Retinal pigment epithelial cell (primary cell): ENCODE measurements around the gene ADCY3.
A peak's percentile ranks its signal among the peaks of the same experiment; 100 is the strongest.

Source experiments
- DNase-seq: peaks from one replicate; pipeline ENCODE4 v3.0.0-alpha.2; 2010; ENCODE audit warnings: low read depth
- H3K4me3 ChIP-seq: 2 replicates; pipeline ENCODE4 v1.5.1; 2011; ENCODE audit warnings: mild to moderate bottlenecking, low read length, control low read depth, moderate library complexity
- TF ChIP-seq, protein P1 (sequence below): conservative IDR thresholded peaks from 2 replicates; pipeline ENCODE4 v1.5.1; 2011; ENCODE audit warnings: low read depth, low read length, control low read depth, inconsistent platforms

Gene ADCY3

DNA sequence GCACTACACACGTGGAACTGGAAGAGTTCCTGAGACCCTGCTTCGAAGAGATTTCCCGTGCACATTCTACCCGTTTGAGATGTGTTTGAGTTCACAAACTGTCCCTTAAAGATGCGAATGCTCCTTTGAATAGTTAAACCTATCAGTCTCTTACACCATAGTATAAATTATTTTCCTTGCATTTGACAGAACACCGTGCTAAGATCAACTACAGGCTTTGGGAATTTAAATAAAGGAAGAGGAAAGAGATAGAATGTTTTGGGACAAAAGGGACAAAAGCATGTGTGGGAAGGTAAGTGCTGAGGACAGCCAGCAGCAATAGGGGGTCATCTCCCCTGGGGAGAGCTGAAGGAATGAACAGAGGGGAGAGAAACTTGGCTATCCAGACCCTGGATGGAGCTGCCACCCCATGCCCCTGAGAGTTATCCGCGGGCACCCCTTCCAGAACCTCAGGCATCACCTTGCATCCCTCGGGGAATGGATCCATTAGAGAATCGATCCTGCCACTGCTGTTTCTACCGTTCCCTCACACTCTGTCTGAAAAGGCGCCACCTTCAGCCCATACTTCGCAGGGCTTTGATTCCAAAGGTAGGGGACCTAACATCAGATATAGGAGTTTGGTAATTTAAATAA is 888 bp upstream of the ADCY3 start:
- TF ChIP-seq, protein P1, sequence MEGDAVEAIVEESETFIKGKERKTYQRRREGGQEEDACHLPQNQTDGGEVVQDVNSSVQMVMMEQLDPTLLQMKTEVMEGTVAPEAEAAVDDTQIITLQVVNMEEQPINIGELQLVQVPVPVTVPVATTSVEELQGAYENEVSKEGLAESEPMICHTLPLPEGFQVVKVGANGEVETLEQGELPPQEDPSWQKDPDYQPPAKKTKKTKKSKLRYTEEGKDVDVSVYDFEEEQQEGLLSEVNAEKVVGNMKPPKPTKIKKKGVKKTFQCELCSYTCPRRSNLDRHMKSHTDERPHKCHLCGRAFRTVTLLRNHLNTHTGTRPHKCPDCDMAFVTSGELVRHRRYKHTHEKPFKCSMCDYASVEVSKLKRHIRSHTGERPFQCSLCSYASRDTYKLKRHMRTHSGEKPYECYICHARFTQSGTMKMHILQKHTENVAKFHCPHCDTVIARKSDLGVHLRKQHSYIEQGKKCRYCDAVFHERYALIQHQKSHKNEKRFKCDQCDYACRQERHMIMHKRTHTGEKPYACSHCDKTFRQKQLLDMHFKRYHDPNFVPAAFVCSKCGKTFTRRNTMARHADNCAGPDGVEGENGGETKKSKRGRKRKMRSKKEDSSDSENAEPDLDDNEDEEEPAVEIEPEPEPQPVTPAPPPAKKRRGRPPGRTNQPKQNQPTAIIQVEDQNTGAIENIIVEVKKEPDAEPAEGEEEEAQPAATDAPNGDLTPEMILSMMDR = peak; percentile 46
- peak overlapping the region; percentile 30 for H3K4me3 ChIP-seq
- no peak for DNase-seq

DNA sequence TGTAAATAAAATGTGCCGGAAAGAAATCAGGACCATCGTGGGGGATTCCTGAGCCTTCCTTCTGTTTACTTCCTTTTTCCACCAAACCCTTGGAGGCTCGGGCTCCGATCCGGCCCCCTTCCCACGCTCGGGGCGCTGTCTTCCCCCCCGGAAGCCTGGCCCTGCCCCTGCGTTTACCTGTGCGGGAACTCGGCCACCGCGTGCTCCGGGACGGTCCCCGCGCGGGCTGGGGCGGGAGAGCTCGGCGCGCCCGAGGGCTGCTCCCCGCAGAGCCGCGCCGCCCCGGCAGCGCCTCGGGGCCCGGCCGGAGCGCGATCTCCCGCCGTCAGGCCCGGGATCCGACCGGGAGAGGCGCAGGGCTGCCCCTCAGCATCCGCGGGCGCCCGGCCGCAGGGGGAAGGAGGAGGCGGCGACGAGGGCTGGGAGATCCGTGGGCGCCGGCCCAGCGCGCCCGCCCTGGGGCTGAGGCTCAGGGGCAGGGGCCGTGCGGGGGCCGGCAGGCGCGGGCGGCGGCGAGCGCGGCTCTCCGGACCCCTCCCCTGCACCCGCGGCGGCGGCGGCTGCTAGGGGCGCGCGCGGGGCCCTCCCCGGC is 435 bp downstream of the ADCY3 start:
- peak overlapping the region; percentile 45 for H3K4me3 ChIP-seq
- no peak for DNase-seq
- TF ChIP-seq, protein P1 = no peak

DNA sequence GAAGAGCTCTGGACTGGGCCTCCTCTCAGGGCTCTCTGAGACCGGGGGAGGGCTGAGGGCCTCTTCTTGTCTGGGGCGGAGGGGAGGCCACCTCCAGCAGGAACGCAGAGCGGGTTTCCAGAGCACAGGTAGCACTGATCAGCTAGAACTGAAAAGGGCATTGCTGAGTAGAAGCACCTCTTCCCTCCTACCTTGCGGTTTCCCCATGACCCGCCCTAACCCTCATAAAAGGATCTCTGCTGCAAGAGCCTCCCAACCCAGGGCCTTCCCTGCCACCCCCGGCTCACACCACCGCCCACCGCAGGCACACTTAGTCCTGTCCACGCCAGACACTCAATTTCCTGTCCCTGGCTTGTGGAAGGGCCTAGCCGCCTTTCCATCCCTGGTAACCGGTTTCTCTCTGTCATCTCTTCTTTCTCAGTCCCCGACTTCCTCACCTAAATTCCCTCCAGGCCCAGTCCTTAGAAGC is 966 bp downstream of the ADCY3 start:
- TF ChIP-seq, protein P1 = no peak
- no peak for DNase-seq
- peak overlapping the region; percentile 45 for H3K4me3 ChIP-seq

DNA sequence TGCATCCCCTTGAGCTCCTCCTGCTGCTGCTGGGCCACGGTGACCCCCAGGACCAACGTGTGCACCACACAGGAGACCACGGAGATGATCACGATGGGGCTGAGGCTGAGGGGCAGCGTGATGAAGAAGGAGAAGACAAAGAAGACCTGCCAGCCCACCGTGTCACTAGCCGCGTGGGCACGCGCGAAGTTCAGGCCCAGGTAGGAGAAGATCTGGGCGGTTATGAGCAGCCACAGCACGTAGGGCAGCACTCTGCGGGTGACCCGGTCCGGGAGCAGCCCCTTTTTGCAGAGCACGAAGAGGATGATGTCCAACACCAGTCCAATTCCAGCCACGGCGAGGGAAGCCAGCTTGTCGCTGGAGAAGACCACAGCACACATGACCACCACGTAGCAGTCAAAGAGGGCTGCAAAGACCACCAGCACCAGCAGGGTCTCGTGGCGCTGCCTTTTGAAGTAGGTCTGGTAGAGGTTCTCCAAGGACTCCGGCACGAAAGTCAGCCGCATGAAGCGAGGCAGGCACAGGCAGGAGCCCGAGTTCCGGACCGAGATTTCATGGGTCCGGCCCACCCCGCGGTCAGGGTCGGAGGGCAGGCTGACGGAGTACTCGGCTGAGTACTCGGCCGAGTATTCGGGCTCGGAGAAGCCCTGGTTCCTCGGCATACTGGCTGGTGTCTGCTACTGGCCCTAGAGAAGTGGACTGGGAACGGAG is 1.6 kb downstream of the ADCY3 start:
- H3K4me3 ChIP-seq = no peak overlapping the region
- DNase-seq = no peak
- TF ChIP-seq, protein P1 = no peak

DNA sequence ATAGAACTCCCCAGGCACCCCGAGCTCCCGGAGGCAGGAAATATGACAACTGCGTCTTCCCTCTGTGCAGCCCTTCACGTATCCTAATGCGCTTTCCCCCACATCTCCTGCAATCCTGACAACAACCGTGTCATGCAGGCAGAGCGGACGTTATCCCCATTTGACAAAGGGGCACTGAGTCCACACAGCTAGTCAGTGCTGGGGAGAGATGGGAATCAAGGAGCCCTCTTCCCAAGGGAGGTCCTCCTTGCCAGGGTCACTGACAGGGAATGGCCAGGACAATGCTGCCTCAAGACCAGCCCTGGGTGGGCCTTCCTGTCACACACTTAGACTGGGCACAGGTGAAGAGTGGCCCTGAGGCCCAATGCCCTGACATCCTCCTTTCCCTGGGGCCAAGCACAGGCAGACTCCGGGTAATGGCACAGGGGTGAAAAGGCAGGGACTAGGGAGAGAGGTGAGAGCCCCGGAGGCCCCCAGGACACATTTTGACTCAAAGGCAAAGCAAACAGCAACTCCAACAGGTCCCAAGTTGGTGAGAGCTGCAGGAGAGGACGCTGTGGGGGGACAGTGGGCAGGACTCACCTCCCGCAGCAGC is 2.2 kb downstream of the ADCY3 start:
- no peak overlapping the region for H3K4me3 ChIP-seq
- no peak for DNase-seq
- TF ChIP-seq, protein P1 = no peak

DNA sequence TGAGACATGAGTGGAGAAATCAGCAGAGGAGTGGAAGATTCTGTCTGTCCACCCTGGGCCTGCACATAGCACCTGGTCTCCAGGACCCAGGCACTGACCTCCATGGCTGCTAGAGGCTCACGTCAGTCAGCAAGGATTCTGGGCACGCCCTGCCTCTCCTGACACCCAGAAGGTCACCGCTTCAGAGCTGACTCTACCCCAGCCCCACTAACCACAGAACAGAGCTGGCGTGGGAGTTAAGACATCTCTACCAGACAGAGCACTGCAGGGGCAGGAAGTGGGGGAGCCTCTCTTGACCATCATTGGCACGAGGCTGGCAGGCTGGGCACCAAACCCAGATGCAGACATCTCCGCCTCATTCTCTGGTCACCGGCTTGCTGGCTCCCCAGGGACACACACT is 3.0 kb downstream of the ADCY3 start:
- TF ChIP-seq, protein P1 = no peak
- no peak for DNase-seq
- H3K4me3 ChIP-seq = no peak overlapping the region
